ENCODE data around the gene HRH4.

Gene HRH4

GRCh38 chr18:24514439-24514838, 54.0 kb downstream of the HRH4 start:
- DNase-seq, result peak; percentile 65

DNA sequence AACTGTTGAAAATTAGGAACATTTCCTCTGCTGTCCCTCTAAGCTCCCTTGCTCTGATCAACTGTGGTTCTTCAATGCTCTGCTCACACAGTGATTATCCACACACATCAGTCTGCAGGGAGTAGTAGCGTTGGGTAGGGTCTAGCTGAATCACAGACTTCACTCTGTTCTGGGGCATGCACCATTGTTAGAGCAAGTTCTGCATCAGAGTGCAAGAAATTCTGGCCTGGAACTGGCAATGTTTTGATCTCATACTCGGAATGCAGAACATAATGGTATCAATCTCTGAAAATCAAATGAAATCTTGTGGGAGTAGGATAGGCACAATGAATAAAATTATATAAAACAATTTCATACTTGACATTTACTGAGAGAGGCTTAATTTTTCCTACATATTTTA, 55.3 kb downstream of the HRH4 start:
- DNase-seq, result no peak

DNA sequence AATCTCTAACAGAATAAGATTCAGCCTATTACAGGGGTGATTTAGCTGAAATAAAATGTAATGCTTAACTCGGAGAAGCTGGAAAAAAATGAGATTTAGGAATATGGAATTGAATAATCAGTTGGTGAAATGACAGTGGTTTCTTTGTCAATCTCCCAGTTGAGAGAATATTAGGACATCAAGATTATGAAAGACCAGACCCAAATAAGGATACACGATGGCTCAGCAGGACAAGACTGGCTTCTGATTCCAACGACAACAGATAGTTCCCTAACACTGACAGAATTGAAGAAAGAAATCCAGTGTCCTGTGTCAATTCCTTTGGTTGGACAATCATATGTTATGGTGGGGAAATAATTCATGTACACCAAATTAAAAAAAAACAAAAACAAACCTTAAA, 55.8 kb downstream of the HRH4 start:
- no peak for DNase-seq

- DNase-seq, result no peak
These were observed 57.1 kb downstream of the HRH4 start for GRCh38 chr18:24517554-24517953.

DNA sequence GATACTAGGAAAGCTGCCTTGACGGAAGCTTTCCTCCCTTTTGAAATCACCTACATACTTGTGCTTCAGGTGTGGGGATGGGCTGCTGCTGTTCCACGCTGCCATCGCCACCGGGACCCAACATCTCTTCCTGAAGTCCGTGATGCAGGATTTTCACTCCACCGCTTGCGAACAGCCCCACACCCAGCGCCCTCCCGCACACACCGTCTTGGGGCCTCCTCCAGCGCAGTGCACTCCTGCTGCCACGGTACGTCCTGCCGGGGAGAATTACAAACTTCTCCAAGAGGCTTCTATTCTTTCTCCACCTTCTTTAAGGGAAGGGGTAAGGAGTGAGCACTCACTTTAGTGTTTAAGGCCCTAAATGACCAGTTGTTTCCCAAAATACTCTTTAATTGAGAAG, 58.2 kb downstream of the HRH4 start:
- no peak for DNase-seq
